DMS53 treated with DMSO at 0.1 percent for 48 hours (cell line): ENCODE results near the gene TTC39C.
A peak's percentile ranks its signal among the peaks of the same experiment; 100 is the strongest.
"Not testable (repeated sequence)": the region's sequence is repeated elsewhere in the genome, so short reads cannot be mapped to it uniquely, and the experiment has no call there.

Experiments
- DNase-seq: peaks from one replicate; lab custom pipeline; 2025; ENCODE audit not compliant: unreplicated experiment; lab: John Stamatoyannopoulos, UW

TTC39C gene

DNA sequence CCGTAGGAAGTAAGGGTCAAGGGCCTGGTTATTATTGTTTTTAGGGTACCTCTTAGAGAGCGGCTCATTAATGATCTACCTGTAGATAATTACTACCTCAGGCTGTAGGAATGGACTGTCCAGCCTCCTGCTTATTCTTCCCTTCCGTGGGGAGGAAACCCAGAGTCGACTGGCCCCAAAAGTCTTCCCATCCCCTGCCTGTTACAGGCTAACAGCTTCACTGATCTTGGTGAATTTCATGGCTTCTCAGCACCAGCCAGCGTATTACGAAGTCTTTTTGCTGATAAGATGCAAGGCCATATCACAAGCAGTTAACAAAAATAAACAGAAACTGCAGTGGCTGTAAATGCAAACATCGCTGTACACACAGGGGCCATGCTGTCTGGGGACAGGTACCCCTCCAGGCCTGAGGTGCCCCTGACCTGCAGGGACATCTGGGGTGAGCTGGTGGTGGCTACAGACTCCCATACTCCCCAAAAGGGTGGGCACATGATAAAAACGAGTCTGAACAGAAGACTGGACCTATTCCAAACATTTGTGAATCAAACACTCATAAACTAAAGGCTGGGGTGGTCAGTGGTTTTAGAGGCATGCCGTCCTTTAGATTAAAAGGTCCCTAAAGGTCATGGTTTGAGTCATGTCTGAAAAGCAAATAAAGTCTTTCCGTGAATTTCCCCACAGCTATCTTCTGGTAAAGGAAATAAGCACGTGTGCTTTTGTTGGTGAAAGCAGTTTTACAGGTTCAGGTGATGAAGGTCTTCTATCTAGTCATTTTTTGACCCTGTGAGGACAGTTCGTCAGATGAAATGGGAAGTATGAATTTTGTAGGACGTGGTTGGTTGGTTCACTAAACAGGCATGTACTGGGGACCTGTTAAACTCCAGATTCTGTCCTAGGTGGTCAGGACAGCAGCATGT, 36.7 kb downstream of the TTC39C start:
- DNase-seq, result peak; percentile 66

DNA sequence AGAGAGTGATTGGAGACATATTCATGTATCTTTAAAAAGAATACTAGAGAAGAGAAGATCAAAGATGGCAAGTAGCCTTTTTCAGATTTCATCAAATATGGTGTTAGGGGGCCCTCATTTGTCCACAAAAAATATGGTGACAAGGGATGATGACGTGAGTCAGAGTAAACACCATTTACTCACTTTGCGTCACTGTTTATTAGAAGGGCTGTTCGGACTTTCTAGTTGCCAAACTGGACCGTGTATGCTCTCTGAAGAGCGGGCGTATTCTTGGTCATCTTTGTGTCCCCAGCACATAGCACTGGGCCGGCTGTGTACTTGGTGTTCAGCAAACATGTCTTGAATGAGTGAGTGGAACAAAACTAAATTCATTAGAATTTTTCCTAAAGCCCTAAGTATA, 37.5 kb downstream of the TTC39C start:
- peak; percentile 74 for DNase-seq

DNA sequence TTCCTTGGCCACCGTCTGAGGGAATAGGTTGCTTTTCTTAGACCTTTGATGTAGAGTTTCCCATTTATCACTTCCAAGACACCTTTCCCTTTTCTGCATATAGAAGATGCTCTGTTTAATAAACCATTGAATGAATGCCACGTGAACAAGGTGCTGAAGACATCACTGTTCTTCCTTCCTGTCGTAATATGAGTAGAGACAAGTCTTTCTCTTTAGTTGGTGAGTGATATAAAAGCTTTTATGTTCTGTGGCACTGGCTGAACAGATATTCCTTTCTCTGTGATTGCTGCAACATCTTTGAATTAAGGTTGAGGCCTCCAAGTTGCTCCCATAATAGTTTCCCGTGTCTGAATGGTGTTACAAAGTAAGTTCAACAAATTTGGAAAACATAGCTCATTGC, 38.7 kb downstream of the TTC39C start:
- no peak for DNase-seq

DNA sequence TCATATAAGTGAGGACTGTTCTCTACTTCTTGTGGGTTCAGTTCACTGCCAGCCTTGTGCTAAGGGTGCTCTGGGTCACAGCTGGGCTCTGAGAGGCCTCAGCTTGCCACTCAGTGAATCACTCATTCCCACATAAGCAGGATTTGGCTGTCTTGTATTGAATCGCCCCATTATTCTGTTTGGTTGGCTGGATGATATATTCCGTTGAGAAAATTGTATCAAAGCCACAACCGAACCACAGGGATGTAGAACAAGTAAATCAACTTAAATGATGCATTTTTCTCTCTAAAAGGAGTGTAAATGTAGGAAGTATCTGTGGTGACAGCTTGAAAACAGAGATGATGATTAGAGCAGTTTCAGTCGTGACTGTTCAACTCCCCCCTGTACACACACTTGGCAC, 39.6 kb downstream of the TTC39C start:
- no peak for DNase-seq

DNA sequence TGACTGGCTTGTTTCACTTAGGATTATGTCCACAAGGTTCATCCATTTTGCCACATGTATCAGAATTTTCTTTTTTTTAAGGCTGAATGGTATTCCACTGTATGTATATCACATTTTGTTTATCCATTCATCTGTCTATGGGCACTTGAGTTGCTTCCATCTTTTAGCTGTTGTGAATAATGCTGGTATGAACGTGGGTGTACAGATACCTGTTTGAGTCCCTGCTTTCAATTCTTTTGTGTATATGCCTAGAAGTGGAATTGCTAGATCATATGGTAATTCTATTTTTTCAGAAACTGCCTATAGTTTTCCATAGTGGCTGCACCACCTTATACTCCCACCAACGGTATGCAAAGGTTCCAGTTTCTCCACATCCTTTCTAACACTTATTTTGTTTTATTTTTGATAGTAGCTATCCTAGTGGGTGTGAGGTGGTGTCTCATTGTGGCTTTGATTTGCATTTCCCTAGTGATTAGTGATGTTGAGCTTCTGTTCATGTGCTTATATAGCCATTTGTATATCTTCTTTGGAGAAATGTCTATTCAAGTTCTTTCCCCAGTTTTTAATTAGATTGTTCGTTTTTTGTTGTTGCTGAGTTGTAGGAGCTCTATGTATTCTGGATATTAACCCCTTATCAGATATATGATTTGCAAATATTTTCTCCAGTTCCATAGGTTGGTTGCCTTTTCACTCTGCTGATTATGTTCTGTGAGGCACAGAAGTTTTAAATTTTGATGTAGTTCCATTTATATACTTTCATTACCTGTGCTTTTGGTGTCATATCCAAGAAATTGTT, 40.7 kb downstream of the TTC39C start:
- DNase-seq, result no peak

DNA sequence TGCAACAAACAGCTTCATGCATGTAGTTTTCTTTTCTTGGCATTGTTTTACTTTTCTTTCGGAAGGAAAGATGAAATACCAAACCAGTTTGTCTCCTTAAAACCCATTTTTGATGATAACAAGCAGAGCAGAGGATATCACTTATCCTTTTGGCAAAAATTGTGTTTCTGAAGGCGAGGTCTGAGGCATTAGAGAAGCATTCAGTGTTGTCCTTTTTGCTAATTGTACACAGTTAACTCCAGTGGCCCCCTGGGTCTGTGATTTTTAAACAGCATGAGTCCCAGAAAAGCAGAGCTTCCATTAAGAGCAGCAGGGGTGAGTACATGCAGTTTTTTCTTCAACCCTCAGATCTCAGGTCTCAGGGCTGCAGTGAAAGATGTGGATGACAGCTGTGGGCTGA, 41.3 kb downstream of the TTC39C start:
- DNase-seq, result no peak

DNA sequence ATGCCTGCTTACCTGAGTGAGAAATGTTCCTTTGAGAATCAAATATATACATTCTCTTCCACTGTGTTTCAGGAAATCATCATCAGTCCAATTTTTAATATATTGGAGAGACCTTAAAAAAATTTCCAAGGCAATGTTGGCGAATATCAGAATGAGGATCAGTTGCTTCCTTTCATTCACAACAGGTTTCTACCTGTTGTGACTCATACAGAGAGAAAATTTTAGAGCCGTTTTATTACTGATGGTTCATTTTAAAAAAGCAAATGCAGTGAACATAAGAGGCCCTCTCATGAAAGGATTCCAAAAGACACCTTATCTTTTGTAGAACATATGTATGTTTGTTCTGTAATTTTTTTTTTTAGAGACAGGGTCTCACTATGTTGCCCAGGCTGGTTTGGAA, 42.0 kb downstream of the TTC39C start:
- DNase-seq, result no peak

DNA sequence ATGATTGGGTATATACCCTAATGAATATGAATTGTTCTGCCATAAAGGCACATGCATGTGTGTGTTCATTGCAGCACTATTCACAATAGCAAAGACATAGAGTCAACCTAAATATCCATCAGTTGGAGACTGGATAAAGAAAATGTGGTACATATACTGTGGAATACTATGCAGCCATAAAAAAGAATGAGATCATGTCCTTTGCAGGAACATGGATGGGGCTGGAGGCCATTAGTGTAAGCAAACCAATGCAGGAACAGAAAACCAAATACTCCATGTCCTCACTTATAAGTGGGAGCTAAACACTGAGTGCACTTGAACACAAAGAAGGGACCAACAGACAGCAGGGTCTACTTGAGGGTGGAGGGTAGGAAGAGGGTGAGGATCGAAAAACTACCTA, 43.2 kb downstream of the TTC39C start:
- DNase-seq, result no peak

DNA sequence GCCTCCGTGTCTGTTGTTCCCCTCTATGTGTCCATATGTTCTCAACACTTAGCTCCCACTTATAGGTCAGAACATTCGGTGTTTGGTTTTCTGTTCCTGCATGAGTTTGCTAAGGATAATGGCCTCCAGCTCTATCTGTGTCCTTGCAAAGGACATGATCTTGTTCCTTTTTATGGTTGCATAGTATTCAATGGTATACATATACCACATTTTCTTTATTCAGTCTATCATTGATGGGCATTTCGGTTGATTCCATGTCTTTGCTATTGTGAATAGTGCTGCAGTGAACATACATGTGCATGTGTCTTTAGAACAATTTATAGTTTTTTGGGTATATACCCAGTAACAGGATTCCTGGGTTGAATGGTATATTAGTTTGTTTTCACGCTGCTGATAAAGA, 44.8 kb downstream of the TTC39C start:
- DNase-seq, result not testable (repeated sequence)

DNA sequence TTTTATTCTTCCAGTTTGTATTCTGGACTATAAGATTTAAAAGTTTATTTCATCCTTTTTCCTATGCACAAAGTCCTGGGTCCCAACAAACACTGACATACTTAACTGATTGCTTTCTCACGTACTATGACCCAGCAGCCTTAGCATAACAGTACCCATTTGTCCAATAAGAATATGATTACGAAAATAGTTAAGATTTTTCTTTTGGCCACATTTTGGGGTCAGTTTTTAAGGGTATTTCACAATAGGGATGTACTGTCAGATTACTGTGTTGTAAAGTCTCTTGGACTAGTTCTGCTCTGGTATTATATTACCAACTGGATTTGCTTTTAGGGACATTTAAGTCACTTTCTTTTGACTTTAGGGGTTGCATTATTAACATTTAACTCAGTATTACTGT, 46.1 kb downstream of the TTC39C start:
- no peak for DNase-seq

DNA sequence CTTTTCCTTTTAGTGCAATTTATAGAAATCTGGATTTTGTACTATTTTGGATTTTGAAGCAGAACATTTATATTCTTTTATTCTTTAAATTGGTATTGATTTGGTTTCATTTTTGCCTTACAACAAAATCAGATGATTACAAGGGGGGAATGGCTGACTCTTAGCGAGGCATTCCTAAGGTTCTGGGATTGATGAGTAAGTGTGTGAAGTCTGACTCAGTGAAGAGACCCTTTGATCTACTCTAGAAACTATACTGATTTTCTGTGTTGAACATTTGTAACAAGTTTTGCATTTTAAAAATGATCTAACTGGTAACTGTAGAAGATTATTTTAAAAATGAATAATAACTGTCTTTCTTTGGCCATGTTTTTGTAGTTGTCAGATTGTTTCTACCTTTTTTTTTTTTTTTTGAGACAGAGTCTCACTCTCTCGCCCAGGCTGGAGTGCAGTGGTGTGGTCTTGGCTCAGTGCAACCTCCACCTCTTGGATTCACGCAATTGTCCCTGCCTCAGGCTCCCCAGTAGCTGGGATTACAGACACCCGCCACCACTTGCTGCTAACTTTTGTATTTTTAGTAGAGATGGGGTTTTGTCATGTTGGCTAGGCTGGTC, 48.7 kb downstream of the TTC39C start:
- no peak for DNase-seq

DNA sequence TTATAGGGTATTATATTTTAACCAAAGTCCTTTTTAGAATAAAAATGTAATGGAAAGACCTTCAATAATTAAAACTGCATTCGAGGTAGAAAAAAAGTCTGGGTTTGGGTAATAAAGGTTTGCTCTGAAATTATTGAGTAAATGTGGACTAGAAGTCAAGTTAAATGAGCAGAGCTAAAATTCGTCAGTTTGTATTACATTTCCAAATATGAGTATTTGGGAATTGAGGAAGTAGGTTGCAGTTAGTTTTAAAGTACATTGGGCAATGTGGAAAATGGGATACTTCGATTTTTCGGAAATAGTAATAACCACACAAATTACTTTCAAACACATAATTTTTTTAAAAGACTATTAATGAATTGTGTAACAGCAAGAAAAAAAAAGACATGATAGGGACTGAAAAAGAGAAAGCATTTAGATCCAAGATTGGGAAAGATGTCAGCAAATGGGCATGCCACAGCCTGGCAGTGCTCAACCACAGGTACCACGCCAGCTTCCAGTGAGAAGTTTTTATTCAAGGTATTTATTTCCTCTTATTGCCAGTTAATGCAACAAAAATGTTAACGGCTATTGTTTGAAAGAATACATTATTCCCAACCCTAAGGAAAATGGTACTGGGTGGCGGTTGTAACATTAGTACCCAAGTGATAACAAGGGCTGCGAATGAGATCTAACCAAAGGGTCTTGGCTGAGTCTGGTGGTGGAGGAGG, 50.0 kb downstream of the TTC39C start:
- DNase-seq, result no peak

DNA sequence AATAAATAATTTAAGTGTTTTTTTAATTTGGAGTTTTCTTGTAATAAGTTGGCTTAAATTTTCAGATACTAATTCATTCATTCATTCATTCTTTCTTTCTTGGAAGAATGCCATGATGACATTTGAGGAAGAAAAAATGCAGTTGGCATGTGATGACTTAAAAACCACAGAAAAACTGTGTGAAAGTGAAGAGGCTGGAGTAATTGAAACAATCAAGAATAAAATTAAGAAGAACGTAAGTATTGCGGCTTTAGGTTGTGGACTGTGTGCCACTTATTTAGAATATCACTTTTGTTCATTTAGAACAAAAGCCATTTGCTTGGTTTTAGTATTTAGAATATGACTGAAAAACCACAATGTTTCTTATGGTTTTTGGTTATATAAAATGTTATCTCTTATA, 51.4 kb downstream of the TTC39C start:
- DNase-seq, result no peak

DNA sequence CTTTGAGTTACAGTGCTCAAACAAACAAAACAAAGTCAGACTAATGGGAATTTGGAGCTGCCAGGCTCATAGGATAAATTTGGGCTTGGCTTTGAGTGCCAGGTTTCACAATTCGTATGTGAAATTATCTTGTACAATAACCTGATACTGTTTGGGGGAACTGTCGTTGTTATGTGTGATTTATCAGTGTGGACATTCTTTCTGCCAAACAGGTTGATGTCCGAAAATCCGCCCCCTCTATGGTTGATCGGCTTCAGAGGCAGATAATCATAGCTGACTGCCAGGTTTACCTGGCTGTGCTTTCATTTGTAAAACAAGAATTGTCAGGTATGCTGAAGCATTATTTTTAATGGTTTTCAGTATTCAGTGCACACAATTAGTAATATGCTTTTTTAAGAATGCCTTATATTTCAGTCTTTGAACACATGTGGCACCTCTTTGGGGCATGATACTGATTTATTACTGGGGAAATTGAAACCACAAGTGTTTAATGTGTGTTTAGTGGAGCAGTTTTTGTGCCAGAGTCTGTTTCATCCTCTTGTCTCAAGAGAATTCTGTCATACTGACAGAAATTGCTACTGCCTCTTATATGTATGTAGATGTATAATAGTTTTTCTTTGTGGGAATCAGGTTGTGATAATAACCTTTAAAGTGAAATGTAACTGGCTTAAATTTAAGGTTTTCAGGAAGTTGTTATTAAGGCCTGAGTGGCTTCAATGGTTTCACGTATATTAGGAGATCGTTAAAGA, 54.6 kb downstream of the TTC39C start:
- DNase-seq, result no peak

DNA sequence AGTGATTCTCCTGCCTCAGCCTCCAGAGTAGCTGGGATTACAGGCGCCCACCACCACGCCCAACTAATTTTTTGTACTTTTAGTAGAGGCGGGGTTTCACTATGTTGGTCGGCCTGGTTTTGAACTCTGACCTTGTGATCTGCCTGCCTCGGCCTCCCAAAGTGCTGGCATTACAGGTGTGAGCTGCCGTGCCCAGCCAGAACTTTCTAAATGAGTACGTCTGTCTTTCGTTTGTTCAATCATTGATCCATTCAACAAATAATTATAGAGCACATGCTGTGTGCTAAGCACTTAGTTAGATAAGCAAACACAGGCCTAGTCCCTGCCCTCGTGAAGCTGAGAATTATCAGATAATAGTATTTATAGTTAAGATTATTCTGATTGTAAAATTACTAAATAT, 56.5 kb downstream of the TTC39C start:
- peak; percentile 15 for DNase-seq

DNA sequence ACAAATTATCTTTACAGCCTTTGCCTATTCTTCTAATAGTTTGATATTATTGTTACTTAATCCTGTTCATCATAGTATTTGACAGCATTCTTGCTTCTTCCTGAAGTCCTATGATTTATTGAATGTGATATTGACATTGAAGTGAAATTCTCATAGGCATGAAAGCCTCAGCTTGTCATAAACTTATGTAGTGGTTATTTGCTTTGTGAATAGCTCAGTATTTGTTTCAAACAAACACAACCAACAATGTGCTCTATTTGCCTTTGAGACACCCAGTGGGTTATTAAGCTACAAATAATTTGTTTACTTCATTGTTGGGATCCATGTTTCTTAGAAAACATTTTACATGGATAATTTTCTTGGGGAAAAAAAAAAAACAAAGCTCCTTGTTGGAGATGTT, 57.2 kb downstream of the TTC39C start:
- DNase-seq, result peak; percentile 69

DNA sequence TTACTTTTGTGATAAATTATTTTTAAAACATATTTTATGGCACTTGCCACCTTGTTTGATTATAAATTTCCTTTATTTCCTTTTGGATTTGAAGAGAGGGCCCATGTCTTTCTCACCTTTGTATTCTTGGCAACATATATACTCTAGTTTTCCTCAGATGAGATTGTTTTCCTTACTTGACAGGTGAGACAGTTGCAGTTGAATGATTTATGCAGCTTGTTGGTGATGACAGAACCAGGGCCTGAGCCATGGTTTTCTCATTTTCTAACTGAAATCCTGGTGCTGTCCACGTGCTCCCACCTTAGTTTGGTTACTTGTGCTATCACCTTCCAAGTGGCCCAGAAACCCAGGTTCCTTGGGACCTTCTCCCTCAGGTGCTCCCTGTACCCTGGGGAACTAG, 58.2 kb downstream of the TTC39C start:
- DNase-seq, result no peak

DNA sequence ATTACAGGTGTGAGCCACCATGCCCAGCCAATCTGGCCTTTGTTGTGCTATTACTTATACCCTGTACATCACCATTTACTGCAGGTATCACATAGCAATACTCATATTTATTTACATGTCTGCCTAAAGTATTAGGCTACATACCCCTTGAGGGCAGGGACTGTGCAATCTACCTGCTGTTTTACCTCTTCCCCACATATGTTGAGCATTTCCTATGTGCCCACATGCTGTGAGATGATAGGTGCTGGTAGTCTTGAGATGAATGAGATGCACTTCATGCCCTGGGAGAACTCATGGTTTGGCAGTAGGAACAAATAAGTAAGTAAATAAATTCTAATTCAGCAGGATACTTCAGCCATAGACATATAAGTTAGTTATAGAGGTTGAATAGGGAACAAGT, 59.2 kb downstream of the TTC39C start:
- DNase-seq, result no peak

DNA sequence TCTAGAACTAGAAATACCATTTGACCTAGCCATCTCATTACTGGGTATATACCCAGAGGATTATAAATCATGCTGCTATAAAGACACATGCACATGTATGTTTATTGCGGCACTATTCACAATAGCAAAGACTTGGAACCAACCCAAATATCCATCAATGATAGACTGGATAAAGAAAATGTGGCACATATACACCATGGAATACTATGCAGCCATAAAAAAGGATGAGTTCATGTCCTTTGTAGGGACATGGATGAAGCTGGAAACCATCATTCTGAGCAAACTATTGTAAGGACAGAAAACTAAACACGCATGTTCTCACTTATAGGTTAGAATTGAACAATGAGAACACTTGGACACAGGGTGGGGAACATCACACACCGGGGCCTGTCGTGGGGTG, 60.2 kb downstream of the TTC39C start:
- not testable (repeated sequence) for DNase-seq

DNA sequence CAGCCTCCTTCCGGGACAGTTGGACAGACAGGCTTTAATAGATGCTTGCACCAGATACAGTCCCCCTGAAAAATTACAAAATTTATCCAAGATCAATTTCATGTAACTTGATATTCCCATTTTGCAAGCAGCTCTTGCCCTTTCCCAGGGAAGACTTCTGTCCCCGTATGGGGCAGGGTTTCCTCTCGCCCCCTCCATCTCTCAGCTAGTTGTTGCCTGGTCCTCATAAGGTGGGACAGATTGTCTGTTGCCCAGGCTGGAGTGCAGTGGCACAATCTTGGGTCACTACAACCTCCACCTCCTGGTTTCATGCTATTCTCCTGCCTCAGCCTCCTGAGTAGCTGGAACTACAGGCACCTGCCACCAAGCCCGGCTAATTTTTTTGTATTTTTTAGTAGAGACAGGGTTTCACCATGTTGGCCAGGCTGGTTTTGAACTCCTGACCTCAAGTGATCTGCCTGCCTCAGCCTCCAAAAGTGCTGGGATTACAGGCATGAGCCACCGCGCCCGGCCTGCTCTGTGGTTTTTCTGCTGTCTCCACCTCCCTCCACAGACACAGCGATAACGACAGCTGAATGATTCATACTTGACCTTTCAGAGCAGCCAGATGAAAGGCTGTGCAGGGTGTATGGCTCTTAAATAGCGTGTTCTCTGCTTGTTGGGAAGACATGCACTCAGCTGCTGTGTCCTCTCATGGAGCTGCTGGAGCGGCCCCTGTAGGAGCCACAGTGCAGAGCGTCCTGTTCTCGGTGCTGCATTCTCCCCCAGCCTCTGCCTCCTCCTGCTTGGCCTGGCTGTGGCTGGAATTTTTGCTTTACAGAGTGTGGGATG, 61.4 kb downstream of the TTC39C start:
- peak; percentile 92 for DNase-seq
